GM19468 (cell line): ENCODE results near the gene STX8.

Experiments
- ATAC-seq: cut with Tn5 transposase; IDR thresholded peaks from one replicate; pipeline ENCODE4 v1.9.1; 2021; ENCODE audit warnings: mild to moderate bottlenecking, moderate library complexity, moderate number of reproducible peaks; ENCODE audit not compliant: unreplicated experiment; ENCODE audit errors: extremely low read depth

Gene STX8

DNA sequence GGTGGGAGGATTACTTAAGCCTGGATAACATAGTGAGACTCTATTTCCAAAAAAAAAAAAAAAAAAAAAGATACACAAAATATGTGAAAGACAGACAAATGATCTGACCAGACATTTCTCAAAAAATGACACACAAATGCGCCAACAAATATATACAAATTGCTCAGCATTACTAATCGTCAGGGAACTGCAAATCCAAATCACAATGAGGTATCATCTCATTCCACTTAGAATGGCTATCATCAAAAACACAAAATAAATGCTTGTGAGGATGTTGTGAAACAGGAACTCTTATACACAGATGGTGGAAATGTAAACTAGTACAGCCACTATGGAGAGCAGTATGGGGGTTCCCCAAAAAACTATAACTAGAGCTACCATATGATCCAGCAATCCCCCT is 62.4 kb downstream of the STX8 start:
- no peak for ATAC-seq

DNA sequence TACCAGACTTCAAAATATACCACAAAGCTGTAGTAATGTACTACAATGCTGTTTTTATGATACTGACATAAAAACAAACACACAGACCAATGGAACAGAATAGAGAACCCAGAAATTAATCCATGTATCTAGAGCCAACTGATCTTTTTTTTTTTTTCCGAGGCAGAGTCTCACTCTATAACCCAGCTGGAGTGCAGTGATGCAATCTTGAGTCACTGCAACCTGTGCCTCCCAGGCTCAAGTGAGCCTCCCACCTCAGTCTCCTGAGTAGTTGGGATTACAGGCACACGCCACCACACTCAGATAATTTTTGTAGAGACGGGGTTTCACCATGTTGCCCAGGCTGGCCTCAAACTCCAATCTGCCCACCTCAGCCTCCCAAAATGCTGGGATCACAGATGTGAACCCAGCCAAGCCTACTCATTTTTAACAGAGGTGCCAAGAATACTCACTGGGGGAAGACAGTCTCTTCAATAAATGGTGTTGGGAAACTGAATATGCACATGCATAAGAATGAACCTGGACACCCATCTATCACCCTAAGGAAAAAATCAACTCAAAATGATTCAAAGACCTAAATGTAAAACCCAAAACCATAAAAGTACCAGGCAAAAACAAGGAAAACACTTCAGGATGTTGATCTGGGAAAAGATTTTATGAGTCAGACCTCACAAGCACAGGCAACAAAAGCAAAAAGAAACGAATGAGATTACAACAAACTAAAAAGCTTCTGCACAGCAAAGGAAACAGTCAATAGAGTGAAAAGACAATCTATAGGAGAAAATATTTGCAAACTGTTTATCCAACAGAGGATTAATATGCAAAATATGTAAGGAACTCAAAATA is 63.1 kb downstream of the STX8 start:
- ATAC-seq = no peak

DNA sequence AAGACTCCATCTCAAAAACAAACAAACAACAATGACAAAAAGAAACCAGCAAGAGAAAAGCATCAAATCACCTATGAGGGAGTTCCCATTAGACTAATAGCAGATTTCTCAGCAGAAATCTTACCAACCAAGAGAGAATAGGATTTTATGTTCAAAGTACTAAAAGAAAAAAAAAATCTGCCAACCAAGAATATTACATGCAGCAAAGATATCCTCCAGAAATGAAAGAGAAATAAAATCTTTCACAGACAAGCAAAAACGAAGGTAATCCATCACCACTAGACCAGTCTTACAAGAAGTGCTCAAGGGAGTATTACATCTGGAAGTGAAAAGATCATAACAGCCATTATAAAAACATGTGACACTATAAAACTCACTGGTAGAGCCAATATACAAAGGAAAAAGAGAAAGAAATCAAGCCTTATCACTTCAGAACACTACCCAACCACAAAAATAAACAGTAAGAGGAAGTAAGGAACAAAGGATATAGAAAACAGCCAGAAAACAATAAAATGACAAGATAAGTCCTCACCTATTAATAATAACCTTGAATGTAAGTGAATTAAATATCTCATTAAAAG is 66.3 kb downstream of the STX8 start:
- ATAC-seq = no peak

DNA sequence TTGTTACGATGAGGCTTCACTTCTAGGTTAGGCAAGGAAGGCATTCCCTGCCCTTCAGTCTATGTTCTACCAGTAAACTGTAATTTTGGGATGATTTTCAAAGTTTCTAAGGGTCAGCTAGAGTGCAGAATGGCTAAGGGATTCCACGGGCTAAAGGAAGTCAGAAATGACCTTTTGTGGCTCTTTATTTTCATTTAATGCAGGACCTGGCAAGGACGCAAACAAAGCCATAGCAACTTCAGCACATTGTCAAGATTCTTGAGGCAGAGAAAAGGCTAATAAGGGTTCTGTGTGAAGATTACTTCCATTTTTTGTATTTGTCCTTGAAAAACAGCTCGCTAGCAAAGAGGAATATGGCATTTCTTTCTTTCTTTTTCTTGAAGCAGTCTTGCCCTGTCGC is 76.6 kb downstream of the STX8 start:
- ATAC-seq = no peak

DNA sequence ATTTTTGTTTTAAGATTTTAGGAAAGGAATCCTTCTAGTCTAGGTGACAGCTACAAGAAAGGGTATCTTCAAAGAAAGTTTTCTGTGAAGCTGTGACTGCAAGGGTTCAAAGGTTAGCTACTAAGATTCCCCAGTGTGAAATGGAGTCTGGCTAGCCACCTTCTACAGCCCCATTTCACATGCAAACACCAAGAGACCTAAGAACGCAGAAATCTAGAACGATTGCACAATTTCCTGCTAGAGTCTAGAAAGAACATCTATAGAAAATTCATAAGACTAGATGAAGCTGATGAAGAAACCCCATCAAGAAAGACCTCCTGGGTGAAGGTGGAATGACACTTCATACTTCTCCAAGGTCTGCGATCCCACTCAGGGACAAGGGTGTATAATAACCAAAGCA is 77.1 kb downstream of the STX8 start:
- ATAC-seq = no peak

DNA sequence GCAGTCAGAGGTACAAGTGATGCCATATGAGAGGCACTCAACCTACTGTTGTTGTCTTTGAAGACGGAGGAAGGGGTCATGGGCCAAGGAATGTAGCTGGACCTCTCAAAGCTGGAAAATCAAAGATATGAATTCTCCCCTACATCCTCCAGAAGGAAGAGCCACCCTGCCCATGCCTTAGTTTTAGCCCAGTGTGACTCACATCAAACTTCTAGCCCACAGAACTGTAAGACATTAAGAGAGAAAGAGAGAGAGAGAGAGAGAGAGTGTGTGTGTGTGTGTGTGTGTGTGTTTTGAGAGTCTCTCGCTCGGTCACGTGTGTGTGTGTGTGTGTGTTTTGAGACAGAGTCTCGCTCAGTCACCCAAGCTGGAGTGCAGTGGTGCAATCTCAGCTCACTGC is 87.1 kb downstream of the STX8 start:
- ATAC-seq = no peak

DNA sequence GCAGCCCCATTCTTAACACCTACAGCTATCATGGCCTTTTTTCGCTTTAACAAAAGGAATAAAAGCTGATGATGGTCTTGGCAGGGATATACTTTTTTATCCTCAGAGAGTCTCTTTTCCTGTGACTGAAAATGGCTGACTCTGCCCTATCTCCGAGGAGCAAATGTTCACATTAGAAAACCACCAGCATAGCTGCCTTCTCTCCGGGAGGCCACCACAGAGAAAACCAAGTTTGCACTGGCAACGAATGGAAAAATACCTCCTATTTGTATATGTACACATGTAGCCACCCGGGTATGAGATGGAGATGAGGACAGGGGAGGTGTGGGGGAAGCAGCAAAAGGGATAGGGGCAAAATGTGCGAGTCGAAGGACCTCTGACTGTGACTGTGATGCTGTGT is 88.2 kb downstream of the STX8 start:
- no peak for ATAC-seq

DNA sequence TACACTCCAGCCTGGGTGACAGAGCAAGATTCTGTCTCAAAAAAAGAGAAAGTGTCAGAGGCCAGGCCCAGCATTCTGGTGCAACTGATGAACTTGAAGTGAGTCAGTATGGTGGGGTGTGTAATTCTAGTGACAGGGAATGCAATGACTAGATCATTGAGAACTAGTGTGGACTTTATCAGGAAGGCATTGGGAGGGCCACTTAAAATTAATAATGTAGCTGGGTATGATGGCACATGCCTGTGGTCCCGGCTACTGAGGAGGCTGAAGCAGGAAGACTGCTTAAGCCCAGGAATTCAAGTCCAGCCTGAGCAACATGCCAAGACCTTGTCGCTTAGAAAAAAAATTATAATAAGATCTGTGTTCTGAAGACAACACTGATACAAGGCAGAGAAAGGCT is 90.8 kb downstream of the STX8 start:
- ATAC-seq = no peak

DNA sequence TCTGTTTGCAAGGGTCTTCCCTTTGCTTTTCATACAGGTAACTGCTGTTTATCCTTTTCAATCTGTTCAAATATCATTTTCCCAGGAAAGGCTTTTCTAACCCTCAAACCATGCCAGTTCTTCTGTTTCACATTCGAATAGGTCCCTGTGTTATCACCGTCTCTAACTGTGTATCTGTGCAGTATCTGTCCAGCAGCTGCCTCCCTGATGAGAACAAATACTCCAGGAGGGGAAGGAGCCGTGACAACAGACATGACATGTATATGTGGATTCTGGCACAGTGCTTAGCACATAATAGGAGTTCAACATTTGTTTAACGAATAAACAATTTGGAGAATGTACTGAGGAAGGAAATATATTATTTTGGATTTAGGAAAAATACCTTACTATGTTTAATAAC is 95.7 kb downstream of the STX8 start:
- ATAC-seq = no peak

DNA sequence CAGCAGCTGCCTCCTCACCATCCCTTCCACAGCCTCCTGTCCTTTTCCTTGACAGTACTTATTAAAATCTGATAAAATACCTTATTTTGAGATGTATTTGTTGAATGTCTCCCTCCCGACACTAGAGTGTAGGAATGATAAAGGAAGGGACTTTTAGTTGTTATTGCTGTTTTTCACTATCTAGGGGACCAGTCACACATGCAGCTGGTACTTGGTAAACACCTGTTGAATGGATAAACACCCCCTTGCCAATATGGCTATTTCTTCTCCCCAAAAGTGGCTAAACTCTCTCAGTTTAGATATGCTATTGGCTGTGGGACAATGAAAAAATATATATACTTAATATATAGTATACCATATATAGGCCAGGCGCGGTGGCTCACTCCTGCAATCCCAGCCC is 96.7 kb downstream of the STX8 start:
- ATAC-seq = no peak

DNA sequence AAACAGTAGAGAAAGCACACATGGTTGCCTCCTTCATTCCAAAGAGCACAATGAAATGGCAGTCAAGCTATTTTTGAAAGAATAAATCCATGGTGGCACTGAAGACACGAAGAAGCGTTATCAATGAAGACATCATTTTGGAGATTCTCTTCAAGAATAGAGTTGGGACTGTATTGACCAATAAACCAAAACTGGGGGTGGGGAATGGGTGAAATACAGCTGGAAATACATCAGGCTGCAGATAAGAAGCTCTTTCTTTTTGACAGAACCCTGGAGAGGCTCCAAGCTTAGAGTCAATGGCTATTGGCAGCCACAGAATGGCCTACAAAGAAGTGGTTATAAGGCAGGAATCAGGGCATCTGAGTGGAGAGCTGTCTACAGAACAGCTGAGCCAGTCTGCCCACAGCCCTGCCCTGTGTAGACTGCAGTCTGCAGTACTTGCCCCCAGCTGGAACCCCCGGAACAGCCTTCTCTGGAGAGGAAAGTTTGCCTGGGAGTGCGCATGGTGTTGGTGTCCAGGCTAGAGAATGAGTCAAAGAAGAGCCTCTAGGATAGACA is 100.4 kb downstream of the STX8 start:
- ATAC-seq = no peak

DNA sequence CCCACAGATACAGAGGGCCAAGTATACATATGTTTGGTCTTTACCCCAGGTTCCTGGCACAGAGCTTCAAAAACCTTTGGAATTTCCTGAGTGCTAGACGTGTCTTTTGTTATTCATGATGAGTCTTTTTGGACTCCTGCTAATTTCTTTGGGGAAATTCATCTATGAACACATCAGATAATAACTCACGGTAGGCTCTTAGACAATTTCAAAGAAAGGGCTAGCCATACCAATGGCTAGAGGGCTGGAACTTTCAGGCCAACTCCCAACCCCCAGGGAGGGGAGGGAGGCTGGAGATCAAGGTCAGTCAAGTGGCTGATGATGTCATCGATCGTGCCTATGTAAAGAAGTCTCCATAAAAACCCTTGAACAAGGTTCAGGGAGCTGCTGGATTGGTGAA is 101.9 kb downstream of the STX8 start:
- no peak for ATAC-seq

DNA sequence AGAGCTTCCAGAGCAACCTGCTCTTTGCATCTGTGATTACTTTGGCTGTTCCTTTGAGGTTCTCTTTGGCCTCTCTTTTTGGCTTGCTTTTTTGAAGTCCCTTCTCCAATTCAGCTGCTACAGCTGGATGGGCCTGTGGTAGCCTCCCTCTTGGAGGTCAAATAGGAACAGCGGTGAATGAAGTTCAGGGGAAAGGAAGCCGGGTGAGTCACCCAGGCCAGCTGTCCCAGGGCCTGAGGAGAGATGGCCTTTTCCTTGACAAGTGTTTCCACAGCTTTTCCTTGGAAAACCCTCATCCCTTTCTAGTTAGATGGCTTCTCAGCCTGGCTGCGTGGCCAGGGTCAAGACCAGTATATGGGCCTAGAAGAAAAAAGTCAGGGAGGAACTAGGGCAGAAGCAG is 103.1 kb downstream of the STX8 start:
- no peak for ATAC-seq

DNA sequence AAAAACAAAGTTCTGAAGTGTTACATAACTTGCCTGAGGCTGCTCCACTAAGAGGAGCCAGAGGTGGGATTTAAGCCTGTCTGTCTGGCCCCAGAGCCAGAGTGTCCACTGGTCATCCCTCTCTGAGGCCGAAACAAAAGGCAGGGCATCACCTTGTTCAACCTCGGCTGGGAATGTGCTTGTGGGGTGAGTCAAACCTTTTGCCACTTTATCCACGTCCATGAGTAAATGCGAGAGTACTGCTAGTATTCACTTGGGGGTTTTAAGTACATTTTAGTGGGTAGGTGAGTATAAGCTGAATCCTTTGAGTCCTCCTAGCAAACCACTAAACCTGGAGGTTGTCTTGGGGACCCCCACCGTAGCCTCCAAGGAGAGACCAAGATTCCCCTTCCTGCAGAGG is 103.5 kb downstream of the STX8 start:
- no peak for ATAC-seq

DNA sequence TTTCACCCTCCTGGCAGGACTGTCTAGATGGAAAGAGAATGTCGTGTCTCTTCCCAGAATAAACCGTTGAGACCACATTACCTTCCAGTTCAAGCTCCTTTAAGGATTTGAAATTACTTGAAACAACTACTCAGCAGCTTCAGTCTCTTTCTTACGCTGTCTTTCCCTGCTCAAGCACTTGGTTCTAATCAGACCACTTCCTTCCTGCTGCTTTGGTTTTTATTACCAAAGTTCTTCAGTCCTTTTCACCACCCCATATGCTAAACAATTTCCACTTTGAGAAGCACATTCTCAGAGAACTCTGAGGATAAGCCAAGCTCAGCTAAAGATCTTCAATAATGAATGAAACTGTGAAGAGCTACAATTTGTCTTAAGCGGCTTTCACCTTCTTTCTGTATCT is 105.4 kb downstream of the STX8 start:
- ATAC-seq = no peak

DNA sequence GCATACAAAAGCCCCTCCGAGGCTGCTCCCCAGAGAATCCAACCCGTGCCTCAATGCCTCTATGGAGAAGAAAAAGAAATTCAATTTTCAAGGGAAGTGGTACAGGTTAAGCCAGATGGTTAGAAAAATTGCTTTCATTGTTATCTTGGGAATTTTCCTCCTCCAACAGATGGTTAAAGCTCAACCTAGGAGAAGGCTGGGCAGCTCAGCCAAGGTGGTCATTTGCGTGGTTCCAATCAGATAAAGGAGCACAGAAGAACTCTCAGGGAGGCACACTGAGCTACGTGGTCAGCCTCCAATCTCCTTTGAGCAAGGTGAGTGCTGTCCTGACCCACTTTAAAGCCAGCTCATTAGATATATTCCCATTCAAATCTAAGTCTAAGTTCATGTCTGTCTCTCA is 106.7 kb downstream of the STX8 start:
- no peak for ATAC-seq

DNA sequence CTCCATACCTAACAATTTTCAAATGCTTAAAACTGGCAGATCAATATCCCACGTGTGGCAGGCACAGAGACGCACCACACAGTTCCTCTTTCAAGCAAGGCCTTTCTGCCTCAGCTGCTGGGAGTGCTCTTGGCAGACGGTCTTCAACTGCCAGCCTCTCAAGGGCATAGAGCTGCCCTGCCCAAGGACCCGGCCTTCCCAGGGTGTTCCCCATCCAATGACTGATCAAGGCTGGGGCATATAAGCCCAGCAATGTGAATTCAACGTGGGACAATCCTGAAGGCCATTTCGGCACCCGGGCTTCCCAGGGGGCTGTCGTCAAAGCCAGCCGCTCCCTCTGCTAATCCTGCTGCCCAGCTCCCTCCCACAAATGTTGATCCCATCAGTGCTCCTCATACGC is 107.1 kb downstream of the STX8 start:
- ATAC-seq = no peak

DNA sequence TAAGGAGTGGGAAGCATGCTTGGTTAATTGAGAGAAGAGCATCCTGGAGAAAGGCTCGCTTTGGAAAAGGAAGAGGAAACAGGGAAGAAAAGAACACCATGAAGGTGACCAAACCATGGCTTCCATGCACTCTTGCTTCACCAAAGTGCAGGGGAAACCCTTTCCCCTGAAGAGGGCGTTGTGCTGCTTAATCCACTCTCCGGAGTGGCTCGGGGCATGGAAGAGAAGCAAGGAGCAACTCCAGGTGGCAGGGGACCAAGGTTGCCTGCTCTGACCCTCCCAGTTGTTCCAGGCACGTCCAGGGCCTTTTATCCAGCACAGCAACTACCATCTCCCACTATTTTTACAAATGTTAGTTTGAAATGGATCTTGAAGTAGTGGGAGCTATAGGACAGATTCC is 108.1 kb downstream of the STX8 start:
- no peak for ATAC-seq

DNA sequence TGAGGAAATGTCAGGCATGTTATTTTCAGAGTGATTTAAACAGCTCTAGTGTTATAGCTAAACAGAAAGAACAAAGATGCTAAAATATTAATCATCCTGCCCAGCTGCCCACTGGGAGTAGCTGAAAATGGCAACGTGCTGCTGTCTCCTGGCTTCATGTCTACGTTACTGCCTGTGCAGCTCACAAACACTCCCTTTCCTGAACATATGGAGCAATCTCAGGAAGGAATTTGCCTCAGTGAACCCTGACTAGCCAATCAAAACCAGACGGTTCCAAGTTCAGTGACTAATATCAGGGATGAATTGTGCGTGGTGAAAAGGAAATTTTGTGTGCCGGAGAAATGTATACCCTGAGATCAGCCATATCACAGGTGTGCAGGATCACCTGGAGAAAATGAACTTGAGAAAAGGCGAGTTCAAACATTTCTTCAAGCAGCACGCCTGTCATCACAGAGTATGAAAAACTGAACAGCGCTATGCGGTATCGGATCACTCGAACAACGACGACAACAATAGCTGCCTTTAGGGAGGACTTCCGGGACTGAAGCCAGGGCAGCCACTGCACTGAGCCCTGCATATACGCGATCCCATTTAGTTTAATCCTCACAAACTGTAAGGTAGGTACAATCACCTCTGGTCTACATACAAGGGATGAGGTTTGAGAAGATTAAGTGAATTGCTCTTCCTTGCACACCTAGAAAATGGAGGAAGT is 110.3 kb downstream of the STX8 start:
- ATAC-seq = no peak

DNA sequence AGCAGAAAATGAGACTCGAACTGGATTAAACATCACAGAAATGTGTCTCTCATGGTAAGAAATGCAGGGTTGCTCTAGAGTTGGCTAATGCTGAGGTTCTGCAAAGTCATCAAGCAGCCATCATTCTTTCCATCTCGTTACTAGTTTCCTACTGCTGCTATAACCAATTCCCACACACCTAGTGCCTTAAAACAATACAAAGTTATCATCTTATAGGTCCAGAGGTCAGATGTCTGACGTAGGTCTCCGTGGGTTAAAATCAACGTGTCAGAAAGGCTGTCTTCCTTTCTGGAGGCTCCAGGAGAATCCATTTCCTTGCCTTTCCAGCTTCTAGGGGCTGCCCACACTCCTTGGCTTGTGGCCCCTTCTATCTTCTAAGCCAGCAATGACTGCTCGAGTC is 118.6 kb downstream of the STX8 start:
- ATAC-seq = no peak

DNA sequence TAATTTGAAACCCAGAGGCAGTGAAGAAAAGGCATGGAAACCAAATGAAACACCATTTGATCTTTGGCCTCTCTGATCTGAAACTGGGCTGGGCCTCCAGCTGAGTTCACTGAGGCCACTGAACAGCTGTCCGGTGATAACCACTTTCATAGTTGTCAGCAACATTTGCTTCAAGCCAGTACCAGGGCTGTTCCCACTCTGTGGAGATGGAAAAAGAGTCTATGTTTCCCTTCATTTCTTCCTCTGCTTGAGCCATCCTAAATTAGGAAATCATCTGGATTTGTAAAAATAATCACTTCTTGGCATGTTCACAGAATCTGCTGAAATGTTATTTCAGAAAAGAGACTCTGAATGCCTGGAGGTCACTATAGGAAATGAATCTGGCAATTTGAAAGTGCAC is 119.3 kb downstream of the STX8 start:
- no peak for ATAC-seq
